ENCODE data around the gene ATAD2B. TPM values are rescaled to one million over a fixed set of nuclear protein-coding genes. Genes with fewer than 3 reads are reported as not detected.
A peak's percentile ranks its signal among the peaks of the same experiment; 100 is the strongest.
"Not testable (repeated sequence)": the region's sequence is repeated elsewhere in the genome, so short reads cannot be mapped to it uniquely, and the experiment has no call there.

The ATAD2B gene
- total RNA-seq, 1 experiment from 2014 or later = 6.8 TPM

GRCh38 chr2:23746141-23746863, 180.6 kb downstream of the ATAD2B start:
- DNase-seq (ENCODE audit: low read depth) = no peak

- DNase-seq (ENCODE audit: low read depth) = no peak
Measured at GRCh38 chr2:23745726-23746105, 181.2 kb downstream of the ATAD2B start.

- no peak for DNase-seq (ENCODE audit: low read depth)
Measured at GRCh38 chr2:23745068-23745725, 181.7 kb downstream of the ATAD2B start.

- not testable (repeated sequence) for DNase-seq (ENCODE audit: low read depth)
Measured at GRCh38 chr2:23736783-23737182, 190.1 kb downstream of the ATAD2B start.

GRCh38 chr2:23734416-23734815, 192.5 kb downstream of the ATAD2B start:
- DNase-seq (ENCODE audit: low read depth) = no peak

- DNase-seq (ENCODE audit: low read depth) = peak; percentile 40
Measured at GRCh38 chr2:23723029-23723428, 203.9 kb downstream of the ATAD2B start.

- DNase-seq (ENCODE audit: low read depth) = no peak
Measured at GRCh38 chr2:23722255-23722654, 204.7 kb downstream of the ATAD2B start.

- DNase-seq (ENCODE audit: low read depth) = no peak
Measured at GRCh38 chr2:23721454-23721826, 205.5 kb downstream of the ATAD2B start.

GRCh38 chr2:23720705-23721453, 206.0 kb downstream of the ATAD2B start:
- DNase-seq (ENCODE audit: low read depth) = no peak

GRCh38 chr2:23719716-23720115, 207.2 kb downstream of the ATAD2B start:
- no peak for DNase-seq (ENCODE audit: low read depth)

GRCh38 chr2:23718931-23719700, 207.8 kb downstream of the ATAD2B start:
- no peak for DNase-seq (ENCODE audit: low read depth)

GRCh38 chr2:23713351-23713750, 213.6 kb downstream of the ATAD2B start:
- no peak for DNase-seq (ENCODE audit: low read depth)

- no peak for DNase-seq (ENCODE audit: low read depth)
Measured at GRCh38 chr2:23712756-23713151, 214.2 kb downstream of the ATAD2B start.

- DNase-seq (ENCODE audit: low read depth) = no peak
Measured at GRCh38 chr2:23711979-23712755, 214.8 kb downstream of the ATAD2B start.

- no peak for DNase-seq (ENCODE audit: low read depth)
Measured at GRCh38 chr2:23709311-23709710, 217.6 kb downstream of the ATAD2B start.

- no peak for DNase-seq (ENCODE audit: low read depth)
Measured at GRCh38 chr2:23708771-23709170, 218.2 kb downstream of the ATAD2B start.

GRCh38 chr2:23707096-23707495, 219.8 kb downstream of the ATAD2B start:
- DNase-seq (ENCODE audit: low read depth) = no peak

- DNase-seq (ENCODE audit: low read depth) = no peak
Measured at GRCh38 chr2:23706613-23707078, 220.3 kb downstream of the ATAD2B start.

GRCh38 chr2:23705771-23706612, 220.9 kb downstream of the ATAD2B start:
- DNase-seq (ENCODE audit: low read depth) = no peak

Data from HT1080 (cell line).